ENCODE measurements around the gene COPS3.

COPS3 gene

GRCh38 chr17:17280613-17281549 lies at the start of gene COPS3:
Gene COPS3 (minus strand): TSS chr17:17281246. CDS start chr17:17281186, 60 bp downstream.
- DNase-seq: peak; percentile 88 to 94 (median 93)

- no peak for DNase-seq
Measured at GRCh38 chr17:17328251-17328650, 47.2 kb upstream of the COPS3 start.

- no peak for DNase-seq
Measured at GRCh38 chr17:17326275-17326875, 45.3 kb upstream of the COPS3 start.

- no peak for DNase-seq
Measured at GRCh38 chr17:17325816-17326215, 44.8 kb upstream of the COPS3 start.

- DNase-seq: no peak
Measured at GRCh38 chr17:17325228-17325627, 44.2 kb upstream of the COPS3 start.

- no peak for DNase-seq
Measured at GRCh38 chr17:17324616-17325015, 43.6 kb upstream of the COPS3 start.

- no peak for DNase-seq
Measured at GRCh38 chr17:17322516-17323510, 41.8 kb upstream of the COPS3 start.

GRCh38 chr17:17321356-17322025 lies 40.4 kb upstream of the COPS3 start:
- DNase-seq: no peak

GRCh38 chr17:17320911-17321220 lies 39.8 kb upstream of the COPS3 start:
- DNase-seq: no peak

GRCh38 chr17:17320188-17320910 lies 39.3 kb upstream of the COPS3 start:
- no peak for DNase-seq

- DNase-seq: no peak
Measured at GRCh38 chr17:17315142-17315821, 34.2 kb upstream of the COPS3 start.

- DNase-seq: no peak
Measured at GRCh38 chr17:17314501-17315071, 33.5 kb upstream of the COPS3 start.

GRCh38 chr17:17313350-17313991 lies 32.4 kb upstream of the COPS3 start:
- DNase-seq: peak; percentile 33 to 60 (median 44)

- DNase-seq: no peak
Measured at GRCh38 chr17:17309356-17309755, 28.3 kb upstream of the COPS3 start.

GRCh38 chr17:17305281-17305801 lies 24.3 kb upstream of the COPS3 start:
- DNase-seq: peak in 3 of 4 experiments; percentile 11 to 19 (median 18)

- no peak for DNase-seq
Measured at GRCh38 chr17:17304521-17304985, 23.5 kb upstream of the COPS3 start.

- no peak for DNase-seq
Measured at GRCh38 chr17:17303847-17304490, 22.9 kb upstream of the COPS3 start.

- peak in 3 of 4 experiments; percentile 30 to 36 (median 31) for DNase-seq
Measured at GRCh38 chr17:17303010-17303846, 22.2 kb upstream of the COPS3 start, which contains the start of gene NT5M. Gene NT5M (plus strand): TSS chr17:17303373. CDS start chr17:17303551, 178 bp downstream.

Data from activated CD4-positive, CD25-positive, alpha-beta regulatory T cell (primary cell).